Kidney (tissue), 14 donors: Measurements from ENCODE around the gene GPBAR1. TPM values are rescaled to one million over a fixed set of nuclear protein-coding genes. Genes with fewer than 3 reads are reported as not detected.

Experiments used
- DNase-seq, 5 donors: peaks; one replicate each; pipeline ENCODE4 v3.0.0-alpha.2; 2013 to 2020
- FAIRE-seq: peaks from 2 replicates; lab custom pipeline; 2012; peaks lifted over from hg19 to GRCh38; lab: Jason Lieb, UNC
- H3K27ac ChIP-seq, 2 donors: one replicate each; pipeline ENCODE4 v1.7.0; 2013; ENCODE audit warnings: low read depth in 2 of 2, low read length in 2 of 2, inconsistent platforms in 1 of 2
- H3K27me3 ChIP-seq: one replicate; pipeline ENCODE4 v1.7.1; 2013; ENCODE audit warnings: low read length, inconsistent platforms; ENCODE audit not compliant: control insufficient read depth, insufficient read depth
- H3K36me3 ChIP-seq, 3 donors: one replicate each; pipeline versions ENCODE4 v1.7.0 to v1.7.1; 2013; ENCODE audit warnings: low read length in 3 of 3, control low read depth in 1 of 3, inconsistent platforms in 1 of 3; ENCODE audit not compliant: insufficient read depth in 3 of 3, control insufficient read depth in 2 of 3
- H3K4me1 ChIP-seq, 3 donors: one replicate each; pipeline versions ENCODE4 v1.7.0 to v1.7.1; 2013; ENCODE audit warnings: low read length in 3 of 3, inconsistent platforms in 1 of 3, low read depth in 1 of 3; ENCODE audit not compliant: control insufficient read depth in 2 of 3, insufficient read depth in 2 of 3
- H3K4me3 ChIP-seq, 3 donors: one replicate each; pipeline versions ENCODE4 v1.7.0 to v1.8.1; 2013; ENCODE audit warnings: low read length in 3 of 3, control low read depth in 1 of 3, inconsistent platforms in 1 of 3
- H3K9ac ChIP-seq, 3 donors: one replicate each; pipeline versions ENCODE4 v1.7.0 to v1.7.1; 2013; ENCODE audit warnings: low read length in 3 of 3, control low read depth in 1 of 3, inconsistent platforms in 1 of 3
- H3K9me3 ChIP-seq, 3 donors: one replicate each; pipeline versions ENCODE4 v1.7.0 to v1.7.1; 2013; ENCODE audit warnings: low read length in 3 of 3, control low read depth in 1 of 3, inconsistent platforms in 1 of 3; ENCODE audit not compliant: control insufficient read depth in 2 of 3, insufficient read depth in 1 of 3
- CTCF ChIP-seq: IDR thresholded peaks from 3 replicates; pipeline ENCODE4 v1.5.1; 2012; ENCODE audit warnings: mild to moderate bottlenecking, moderate library complexity, borderline replicate concordance; ENCODE audit not compliant: insufficient read depth; ENCODE audit errors: extremely low read depth
- intact Hi-C: fragments of 100-400 bp; cut with DNase I; formaldehyde crosslinking; loops from one replicate; pipeline ENCODE4 v1.11.1; 2022
- polyA plus RNA-seq: library from polyadenylated mRNA; stranded (reverse); fragments of 350-450 nt; fragmentation: Illumina TruSeq; extraction: RNeasy Lipid Tissue Mini Kit (QIAGEN cat#74804); gene quantifications from one replicate; pipeline ENCODE4 v1.2.3, GENCODE V29; 2014; ENCODE audit warnings: low read depth, low replicate concordance; ENCODE audit not compliant: insufficient read depth
- total RNA-seq: library from RNA; stranded (reverse); fragmentation: NEBNext Ultra II Directional; extraction: Animal tissue kit (Norgen Biotek cat#: 25700); gene quantifications from one replicate; pipeline ENCODE4 v1.2.1, GENCODE V29; 2021
- donor health status: control.
- donor health status: control.
- donor health status: control.
- donor health status: control.
- donor health status: control.
- donor health status: DM: yes; HTN: yes; CAD: no.
- donor health status: Normal renal cell carcinoma (clear cell type).

Gene GPBAR1
- total and polyA plus RNA-seq, 2 donors from 2014 or later: 3.2 to 6.0 TPM

- TF ChIP-seq CTCF: no peak
- no peak overlapping the region for H3K4me3 ChIP-seq
- no peak overlapping the region for H3K9ac ChIP-seq
- H3K4me1 ChIP-seq: peaks cover 0 to 23% (median 8%) of the 10 kb centered on the region in 3 donors
- H3K27me3 ChIP-seq: no peaks in the 10 kb centered on the region
- DNase-seq (no peak), FAIRE-seq (no peak)
- H3K9me3 ChIP-seq: no peaks in the 10 kb centered on the region
- intact Hi-C loops: loop anchor here (10.0 kb wide), 1 partner anchor 189 kb away; no protein-coding TSS in a partner anchor
- H3K36me3 ChIP-seq: peaks cover 0 to 69% (median 62%) of the 10 kb centered on the region in 3 donors
- H3K27ac ChIP-seq: no peak overlapping the region
Measured at GRCh38 chr2:218275371-218276072, 14.7 kb downstream of the GPBAR1 start.

- H3K4me3 ChIP-seq: no peak overlapping the region
- no peak overlapping the region for H3K27ac ChIP-seq
- FAIRE-seq (no peak), DNase-seq (no peak)
- peaks cover 0 to 75% (median 64%) of the 10 kb centered on the region in 3 donors for H3K36me3 ChIP-seq
- H3K4me1 ChIP-seq: peaks cover 0 to 14% (median 11%) of the 10 kb centered on the region in 3 donors
- no peak for TF ChIP-seq CTCF
- no peak overlapping the region for H3K9ac ChIP-seq
- H3K27me3 ChIP-seq: no peaks in the 10 kb centered on the region
- H3K9me3 ChIP-seq: no peaks in the 10 kb centered on the region
- intact Hi-C loops: loop anchor here (10.0 kb wide), 1 partner anchor 188 kb away; no protein-coding TSS in a partner anchor
Measured at GRCh38 chr2:218276986-218277755, 16.4 kb downstream of the GPBAR1 start.

- H3K36me3 ChIP-seq: peaks cover 0 to 75% (median 64%) of the 10 kb centered on the region in 3 donors
- peaks cover 0 to 16% (median 14%) of the 10 kb centered on the region in 3 donors for H3K4me1 ChIP-seq
Measured at GRCh38 chr2:218277921-218278320, 17.1 kb downstream of the GPBAR1 start.

More at GRCh38 chr2:218277921-218278320, 17.1 kb downstream of the GPBAR1 start:
- Histone ChIP-seq H3K4me3 (no peak overlapping the region), H3K27ac (no peak overlapping the region), H3K27me3 (no peaks in the 10 kb centered on the region), H3K9ac (no peak overlapping the region), H3K9me3 (no peaks in the 10 kb centered on the region)
- no peak for FAIRE-seq
- intact Hi-C loops: loop anchor here (10.0 kb wide), 1 partner anchor 187 kb away; no protein-coding TSS in a partner anchor
- no peak for TF ChIP-seq CTCF
- DNase-seq: peak in 1 of 5 donors; percentile 32
